A549 treated with CpdA at 1 μM for 4 hours (cell line): ENCODE measurements around the gene REC8. TPM values are rescaled to one million over a fixed set of nuclear protein-coding genes. Genes with fewer than 3 reads are reported as not detected.

ENCODE experiments used
- total RNA-seq: library from RNA; stranded (reverse); fragments of 200-300 nt; extraction: Qiagen RNA extraction; gene quantifications from 5 replicates; pipeline ENCODE4 v1.2.3, GENCODE V29; 2022; ENCODE audit warnings: low read depth

REC8 gene, protein sequence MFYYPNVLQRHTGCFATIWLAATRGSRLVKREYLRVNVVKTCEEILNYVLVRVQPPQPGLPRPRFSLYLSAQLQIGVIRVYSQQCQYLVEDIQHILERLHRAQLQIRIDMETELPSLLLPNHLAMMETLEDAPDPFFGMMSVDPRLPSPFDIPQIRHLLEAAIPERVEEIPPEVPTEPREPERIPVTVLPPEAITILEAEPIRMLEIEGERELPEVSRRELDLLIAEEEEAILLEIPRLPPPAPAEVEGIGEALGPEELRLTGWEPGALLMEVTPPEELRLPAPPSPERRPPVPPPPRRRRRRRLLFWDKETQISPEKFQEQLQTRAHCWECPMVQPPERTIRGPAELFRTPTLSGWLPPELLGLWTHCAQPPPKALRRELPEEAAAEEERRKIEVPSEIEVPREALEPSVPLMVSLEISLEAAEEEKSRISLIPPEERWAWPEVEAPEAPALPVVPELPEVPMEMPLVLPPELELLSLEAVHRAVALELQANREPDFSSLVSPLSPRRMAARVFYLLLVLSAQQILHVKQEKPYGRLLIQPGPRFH
- total RNA-seq: 3.7 to 7.0 TPM (median 4.8 TPM) in 5 replicates

DNA sequence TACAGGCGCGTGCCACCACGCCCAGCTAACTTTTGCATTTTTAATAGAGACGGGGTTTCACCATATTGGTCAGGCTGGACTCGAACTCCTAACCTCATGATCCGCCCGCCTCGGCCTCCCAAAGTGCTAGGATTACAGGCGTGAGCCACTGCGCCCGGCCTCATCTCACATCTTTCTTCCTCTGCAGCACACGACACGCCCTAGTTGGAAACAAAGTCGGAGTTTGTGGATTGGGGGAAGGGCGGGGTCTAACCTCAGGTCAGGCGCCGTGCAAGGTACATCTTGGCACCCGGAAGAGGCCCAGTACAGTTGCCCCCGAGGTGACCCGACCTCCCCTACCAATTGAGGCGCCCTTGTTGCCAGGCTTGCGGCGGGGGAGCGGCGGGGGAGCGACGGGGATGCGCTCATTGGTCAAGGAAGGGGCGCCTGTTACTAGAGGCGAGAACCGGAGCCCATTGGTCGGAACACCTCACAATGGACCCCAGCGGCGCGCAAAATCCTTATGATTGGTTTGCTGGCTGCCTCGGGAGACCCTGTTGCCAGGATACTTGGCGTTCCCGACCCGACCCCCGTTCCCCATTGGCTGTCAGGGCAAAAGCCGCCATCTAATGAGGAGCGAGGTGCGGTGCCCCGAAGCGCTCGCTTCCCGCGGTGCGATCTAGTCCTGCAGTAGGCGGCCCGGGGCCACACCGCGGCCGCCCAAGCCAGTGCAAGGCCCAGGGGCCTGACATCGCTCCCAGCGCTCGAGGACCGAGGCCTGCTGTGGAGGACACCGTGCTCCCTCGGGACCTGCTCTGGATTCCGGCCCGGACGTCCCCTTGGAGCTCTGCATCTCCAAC lies at the start of gene REC8:
Gene REC8, plus strand, starts transcription at position 659 of the 839 bp plus-strand sequence. CDS start 473 bp downstream, outside the sequence.

DNA sequence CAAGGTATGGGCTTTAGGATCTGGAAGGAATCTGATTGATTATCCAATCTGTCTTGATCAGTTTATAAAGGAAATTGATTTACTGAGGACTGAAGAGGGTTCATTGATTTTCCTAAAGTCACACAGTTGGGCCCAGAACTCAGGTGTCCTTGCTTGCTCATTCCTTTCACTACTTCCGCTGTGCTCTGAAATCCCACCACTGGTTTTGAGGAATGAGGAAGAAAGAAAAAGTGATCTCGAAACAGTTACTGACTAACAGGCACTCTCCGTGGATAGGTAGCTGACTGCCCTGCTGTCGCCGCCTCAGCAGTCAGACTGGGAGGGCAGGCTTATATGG lies 41.5 kb upstream of the REC8 start, which contains the start of gene FITM1:
Gene FITM1, plus strand, starts transcription at position 280 of the 337 bp plus-strand sequence. CDS start 905 bp downstream, outside the sequence.

DNA sequence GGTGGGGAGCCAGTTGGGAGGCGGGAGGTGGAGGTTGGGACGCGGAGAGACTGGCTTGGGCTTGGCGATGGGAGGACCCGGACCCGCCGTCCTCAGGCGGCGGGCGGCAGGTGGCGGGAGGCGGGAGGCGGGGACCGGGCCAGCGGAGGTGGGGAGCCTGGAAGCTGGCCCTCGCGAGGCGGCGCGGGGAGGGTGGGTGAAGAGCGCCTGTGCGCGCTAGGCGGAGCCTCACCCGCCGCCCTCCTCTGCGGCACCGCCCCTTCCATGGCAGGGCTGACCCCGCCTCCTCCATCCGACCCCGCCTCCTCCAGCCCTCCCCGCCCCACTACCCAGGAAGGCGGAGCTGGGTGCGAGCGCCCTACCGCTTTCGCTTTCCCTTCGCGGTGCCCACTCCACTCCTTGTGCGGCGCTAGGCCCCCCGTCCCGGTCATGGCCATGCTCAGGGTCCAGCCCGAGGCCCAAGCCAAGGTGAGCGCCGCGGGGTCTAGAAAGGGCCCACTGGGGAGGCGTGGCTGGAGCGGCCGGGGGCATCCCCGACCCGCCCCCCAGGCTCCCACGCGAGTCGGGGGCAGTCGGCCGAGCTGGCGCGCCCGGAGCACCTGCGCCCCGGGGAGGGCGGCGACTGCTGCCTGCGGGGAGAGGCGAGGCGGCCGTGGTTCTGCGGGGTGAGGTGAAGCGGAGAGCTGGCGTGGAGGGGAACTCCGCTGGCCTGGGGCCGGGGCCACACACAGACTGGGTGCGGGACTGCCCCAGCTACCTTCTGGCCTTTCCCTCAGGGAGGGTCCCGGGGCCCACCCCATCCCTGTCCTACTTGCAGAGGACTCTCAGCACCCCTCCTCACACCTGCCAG lies 35.8 kb upstream of the REC8 start, which contains the start of gene PSME1:
Gene PSME1, plus strand, starts transcription at position 361 of the 850 bp plus-strand sequence. Its CDS starts 69 bp downstream, at position 430.

DNA sequence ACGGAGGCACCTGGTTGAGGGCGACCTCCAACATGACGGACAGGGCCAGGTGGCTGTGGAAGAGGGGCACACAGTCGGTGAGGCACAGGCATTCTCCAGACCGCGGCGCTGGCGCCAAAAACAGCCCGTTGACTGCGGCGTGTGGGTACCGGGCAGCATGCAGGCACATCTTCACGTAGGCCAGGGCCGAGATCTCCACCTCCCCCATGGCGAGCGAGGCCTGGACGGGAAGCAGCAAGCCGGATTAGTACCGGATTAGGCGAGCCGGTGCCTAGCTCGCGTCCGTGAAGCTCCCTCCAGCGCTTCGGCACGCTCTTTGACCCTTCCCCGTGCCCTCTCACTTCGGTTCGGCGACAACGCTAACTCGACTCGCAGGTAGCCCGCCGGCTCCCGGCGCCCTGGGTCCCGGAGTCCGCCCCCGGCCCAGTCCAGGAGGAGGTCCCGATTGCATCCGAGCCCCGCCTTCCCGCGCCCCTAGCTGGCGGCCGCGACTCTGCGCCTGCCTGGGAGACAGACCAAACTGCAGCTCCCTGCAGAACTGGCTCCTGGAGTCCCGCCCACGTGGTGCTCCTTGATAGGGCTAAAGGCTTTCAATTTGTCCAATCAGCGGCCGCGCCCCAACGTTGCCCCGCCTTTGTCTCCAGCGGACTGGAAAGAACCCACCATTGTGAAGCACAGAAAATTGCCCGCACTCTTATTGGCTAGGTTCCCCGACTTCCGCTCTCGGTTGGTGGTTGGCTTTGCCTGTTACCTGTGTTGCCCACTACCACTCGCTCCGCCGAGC lies 30.6 kb upstream of the REC8 start, which contains the start of gene EMC9:
Gene EMC9, minus strand, starts transcription at position 495 of the 784 bp plus-strand sequence. Its CDS starts 287 bp downstream, at position 208.

DNA sequence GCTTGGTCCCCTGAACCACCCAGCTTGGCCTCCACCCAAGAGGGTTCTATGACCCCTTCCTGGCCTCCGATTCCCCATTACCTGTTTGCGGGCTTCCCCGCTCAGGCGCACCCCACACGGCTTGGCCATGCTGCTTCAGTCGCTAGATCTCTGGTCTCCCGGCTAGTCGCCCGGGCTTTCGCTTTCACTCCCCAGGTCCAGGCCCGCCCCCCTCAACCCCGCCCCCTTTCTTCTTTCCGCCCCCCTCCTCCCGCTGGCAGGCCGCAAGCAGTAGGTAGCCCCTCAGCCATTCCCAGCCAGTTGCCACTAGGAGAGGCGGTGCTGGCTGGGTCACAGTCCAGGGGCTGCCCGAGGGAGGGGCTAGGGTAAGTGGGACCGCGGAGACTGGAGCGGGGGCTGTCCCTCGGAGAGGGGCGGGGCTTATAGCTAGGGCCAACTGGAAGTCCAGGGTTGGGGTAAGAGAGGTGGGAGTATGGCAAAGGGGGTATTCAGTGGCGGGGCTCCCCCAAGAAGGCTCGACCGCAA lies 25.4 kb upstream of the REC8 start, which contains the start of gene PSME2:
Gene PSME2, minus strand, starts transcription at position 158 of the 525 bp plus-strand sequence. Its CDS starts 29 bp downstream, at position 129.

DNA sequence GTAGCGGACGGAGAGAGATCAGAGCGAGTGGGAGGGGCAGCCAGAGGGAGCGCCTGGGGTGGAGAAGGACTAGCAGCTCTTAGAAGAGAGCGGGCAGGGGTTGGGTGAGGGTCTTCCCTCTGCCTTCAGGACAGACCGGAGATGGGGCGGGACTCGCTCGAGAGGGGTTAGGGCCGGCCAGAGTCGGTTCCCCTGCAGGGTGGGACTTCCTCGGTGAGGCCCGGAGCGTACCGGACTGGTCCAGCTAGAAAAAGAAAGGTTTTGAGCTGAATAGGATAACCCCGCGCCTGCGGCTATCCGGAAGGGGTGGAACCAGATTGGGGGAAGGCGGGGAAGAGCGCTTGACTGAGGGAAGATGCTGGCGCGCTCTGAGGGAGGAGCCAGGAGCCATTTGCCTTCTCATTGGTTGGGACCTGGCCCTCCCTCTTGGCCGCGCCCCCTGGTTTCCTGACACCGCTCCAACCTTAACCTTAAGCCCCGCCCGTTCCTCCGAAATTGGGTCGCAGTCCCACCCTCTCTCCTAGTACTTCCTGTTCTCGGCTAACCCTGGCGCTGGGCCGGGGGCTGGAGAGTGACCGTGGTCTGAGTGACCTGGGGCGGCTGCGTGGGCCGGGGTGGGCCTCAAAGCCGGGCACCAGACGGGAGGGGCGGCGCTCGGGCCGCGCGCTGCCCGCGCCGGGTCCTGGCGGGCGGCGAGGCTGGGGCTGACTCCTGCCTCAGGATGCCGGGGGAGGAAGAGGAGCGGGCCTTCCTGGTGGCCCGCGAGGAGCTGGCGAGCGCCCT lies 24.7 kb upstream of the REC8 start, which contains the start of gene RNF31:
Gene RNF31, plus strand, starts transcription at position 521 of the 783 bp plus-strand sequence. Its CDS starts 201 bp downstream, at position 722.

DNA sequence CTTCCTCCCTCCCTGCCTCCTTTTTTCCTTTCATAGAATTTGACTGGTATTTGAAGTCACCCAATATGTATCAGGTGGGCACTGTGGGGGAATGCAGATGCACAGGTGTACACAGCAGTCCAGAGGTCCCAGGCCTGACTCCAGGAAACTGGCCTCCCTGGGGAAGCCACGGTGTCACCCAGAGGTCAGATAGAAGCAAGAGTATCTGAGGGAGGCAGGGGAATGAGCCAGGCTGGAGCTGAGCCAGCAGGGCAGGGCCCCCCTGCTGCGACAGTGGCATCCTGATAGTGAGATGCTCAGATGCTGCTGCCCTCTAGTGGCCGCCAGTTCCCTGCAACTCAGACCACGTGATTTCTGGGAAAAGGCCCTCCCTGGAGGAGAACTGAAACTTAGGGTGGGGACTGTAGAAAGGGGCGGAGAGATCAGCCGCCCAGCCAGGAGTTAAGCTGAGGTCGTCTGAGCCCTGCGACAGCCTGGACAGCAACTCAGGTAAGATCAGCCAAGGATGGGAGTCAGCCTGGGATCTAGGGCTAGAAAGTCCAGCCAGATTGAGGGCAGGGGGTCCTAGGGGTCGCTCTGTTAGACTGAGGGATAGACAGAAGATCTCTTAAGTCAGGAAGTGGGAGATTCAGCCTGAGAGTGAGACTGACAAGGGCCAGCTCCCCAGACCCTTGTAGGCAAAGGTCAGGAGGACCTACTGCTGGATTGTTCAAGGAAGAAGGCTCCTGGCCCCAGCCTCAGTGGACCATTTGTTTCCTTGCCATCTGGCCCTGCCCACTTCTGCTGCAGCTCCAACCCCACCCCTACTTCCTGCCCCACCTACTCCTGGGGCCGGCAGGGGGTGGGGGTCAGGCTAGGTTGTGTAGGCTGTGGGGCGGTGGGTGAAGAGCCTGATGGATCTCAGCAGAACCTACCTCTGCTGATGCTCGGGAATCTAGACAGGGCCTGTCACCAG lies 10.8 kb upstream of the REC8 start, which contains the start of gene IRF9:
Gene IRF9, plus strand, starts transcription at position 416 of the 955 bp plus-strand sequence. CDS start 880 bp downstream, outside the sequence.

DNA sequence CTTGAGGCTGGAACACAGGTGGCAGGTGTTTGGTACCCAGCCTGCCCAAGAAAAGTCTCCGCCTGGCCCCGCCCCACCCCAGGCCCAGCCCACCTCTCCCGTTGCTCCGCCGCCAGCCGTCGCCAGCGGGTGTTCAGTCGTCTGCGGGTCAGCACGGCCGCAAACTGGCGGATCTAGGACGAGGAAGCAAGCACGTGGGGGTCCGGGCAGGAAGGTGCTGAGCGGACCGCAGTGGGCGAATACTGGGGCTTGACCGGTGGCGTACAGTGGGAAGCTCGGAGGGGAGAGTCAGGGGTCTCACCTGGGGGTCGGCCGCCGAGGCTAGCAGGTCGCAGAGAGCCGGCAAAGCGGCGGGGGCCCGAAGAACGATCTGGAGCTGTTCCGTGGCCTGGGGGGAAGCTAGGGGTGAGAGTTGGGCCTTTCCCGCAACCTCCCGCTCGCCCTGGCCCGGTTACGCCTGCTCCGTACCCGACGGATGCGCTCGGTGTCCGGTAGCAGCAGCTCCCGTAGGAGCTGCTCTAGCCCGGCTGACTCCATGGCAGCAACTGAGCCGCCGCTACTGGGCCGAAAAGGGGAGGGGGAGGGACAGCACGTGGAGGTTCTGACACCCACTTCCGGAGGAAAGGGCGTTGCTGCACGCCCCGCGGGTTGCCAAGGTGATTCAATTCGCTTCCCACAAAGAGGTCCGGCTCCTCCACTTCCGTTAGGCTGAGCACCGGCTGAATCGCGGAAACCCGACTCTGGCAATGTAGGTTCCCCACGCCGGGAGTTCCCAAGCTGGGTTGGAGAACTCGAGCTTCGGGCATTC lies 16.6 kb downstream of the REC8 start, which contains the start of gene IPO4:
Gene IPO4, minus strand, starts transcription at position 566 of the 808 bp plus-strand sequence. Its CDS starts 29 bp downstream, at position 537.

DNA sequence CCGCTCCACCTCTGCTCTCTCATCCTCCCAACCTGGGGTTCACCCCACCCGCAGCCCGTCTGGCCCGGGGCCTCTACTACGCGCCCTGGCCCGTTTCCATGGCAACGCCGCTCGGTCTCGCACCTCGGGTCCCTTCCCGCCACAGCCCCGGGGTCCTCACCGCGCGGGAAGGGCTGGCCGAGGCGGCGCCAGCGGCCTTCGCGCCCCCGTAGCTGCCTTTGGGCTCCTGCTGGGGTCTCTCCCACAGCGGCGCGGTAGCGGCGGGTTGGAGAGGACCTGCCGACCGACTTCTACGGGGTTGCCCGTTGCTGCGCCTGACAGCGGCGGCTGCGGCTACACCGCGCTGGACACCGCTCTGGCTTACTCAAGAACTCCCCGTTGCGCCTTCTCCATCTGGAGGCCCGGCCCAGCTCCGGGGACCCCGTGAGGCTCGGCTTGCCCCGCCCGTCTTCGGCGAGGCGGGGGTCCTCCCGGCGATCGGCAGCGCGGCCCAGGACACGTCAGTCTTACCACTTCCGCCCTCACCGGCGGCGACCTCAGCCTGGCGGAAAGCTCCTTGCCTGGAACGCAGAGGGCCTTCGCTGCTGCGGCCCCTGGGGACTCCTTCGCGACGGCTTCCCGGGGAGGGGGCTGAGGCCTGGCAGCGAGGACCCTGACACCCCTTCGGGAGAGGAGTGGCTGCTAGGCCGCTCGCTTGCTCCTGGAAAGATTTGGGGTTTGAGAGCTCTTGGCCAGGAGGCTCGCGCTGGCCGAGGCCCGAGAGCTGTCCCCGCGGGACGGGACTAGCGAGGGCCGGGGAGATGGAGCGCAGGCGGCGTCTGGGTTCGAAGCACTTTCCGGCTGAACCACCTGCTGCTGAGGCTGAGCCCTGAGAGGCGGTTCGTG lies 23.5 kb downstream of the REC8 start, which contains the start of gene TM9SF1:
Gene TM9SF1, minus strand, starts transcription at position 256 of the 885 bp plus-strand sequence. CDS start 422 bp downstream, outside the sequence.

DNA sequence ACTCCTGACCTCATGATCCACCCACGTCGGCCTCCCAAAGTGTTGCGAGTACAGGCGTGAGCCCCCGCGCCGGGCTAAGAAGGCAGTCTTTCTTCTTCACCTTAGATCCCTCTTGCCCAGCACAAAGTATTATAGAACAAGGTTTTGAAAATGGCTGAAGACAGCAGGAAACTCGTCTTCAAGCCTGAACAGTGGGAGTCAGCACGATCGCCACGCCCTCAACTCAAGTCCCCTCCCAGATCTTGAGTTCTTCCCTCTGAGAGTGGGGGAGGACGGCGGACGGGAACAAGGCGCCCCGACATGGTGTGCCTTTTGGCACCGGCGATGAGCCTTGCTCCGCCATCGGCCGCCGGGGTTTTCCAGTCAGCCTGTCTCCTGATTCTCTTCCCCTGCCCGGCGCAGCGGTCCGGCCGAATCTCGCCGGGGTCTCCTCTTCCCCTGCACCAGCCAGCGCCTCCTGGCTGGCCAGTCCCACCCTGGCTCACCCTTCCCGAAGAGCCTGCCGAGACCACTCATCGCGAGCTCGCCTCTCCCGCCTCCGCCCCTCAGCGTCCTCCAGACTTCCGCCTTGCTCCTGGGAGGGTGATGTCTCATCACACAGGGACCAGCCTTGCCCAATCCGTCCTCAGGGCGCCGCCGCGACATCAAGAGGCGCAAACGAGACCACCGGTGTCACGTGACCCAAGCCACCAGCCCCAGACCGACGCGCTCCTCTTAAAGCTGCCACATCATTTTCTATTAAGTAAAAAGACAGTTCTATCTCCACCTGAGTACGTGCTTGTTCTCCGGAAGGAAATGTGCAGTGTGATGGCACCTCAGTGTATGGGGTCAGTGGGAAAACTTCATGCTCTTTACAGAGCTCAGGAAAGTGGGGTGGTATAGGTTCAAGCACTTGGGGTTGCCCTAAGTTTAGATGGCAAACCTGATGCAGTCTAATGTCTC lies 41.3 kb downstream of the REC8 start, which contains the start of gene CHMP4A:
Gene CHMP4A, minus strand, starts transcription at position 565 of the 942 bp plus-strand sequence. Its CDS starts 49 bp downstream, at position 516.

DNA sequence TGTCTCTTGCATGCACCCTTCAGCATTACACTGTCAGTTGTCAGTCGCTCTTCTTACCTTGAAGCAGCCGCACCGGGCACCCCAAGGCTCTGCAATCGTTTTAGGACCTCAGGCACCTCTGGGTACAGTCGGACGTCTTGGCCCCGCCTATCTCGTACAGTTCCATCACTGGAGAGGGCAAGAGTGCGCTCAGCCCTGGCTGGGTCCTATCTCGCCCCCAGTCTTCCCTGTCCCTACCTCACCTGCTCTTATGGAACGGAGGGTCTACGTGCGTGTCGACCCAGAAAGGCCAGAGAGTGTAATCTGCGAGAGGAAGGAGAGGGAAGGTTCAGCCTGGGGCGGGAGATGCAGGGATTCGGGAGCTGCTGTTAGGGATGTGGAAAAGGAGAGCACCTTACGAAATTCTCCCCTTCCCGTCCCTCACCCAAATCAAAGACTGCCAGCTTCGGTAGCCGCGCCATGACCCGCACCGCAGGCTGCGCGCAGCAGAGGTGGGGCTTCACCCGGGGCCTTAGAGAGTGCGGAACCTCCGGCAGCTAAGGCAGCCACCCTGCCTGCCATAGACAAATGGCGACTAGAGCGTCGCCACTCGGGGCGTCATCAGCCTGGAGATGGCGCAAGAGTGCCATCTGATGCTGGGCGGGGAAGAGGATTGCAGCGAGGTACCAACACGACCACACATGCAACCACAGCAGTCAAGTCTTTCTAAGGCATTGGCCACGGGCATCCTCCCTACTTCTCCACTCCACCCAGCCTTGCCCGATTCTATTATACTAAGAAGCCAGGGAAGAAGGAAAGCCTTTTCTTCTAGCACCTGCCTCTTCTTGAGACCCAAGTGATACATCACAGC lies 43.8 kb downstream of the REC8 start, which contains the start of gene MDP1:
Gene MDP1, minus strand, starts transcription at position 572 of the 850 bp plus-strand sequence. Its CDS starts 111 bp downstream, at position 461.

